Mucosa of descending colon (tissue), 3 donors: ENCODE measurements around the gene ZFAND3. TPM values are rescaled to one million over a fixed set of nuclear protein-coding genes. Genes with fewer than 3 reads are reported as not detected.

Source experiments
- ATAC-seq: fragments of 200-7000 bp; cut with Tn5 transposase; one replicate; pipeline ENCODE4 v1.9.1; 2020; ENCODE audit warnings: mild to moderate bottlenecking, moderate library complexity
- DNase-seq, 3 donors: peaks; one replicate each; pipeline ENCODE4 v3.0.0-alpha.2; 2020
- H3K36me3 ChIP-seq: fragments of 200-600 bp; one replicate; pipeline ENCODE4 v1.8.0; 2021; ENCODE audit warnings: low read depth, mild to moderate bottlenecking
- H3K4me1 ChIP-seq: fragments of 200-600 bp; one replicate; pipeline ENCODE4 v1.8.0; 2021; ENCODE audit warnings: low read depth, mild to moderate bottlenecking
- H3K4me3 ChIP-seq: fragments of 200-600 bp; one replicate; pipeline ENCODE4 v1.8.0; 2021; ENCODE audit warnings: mild to moderate bottlenecking
- H3K9me3 ChIP-seq: fragments of 200-600 bp; one replicate; pipeline ENCODE4 v1.8.0; 2021; ENCODE audit warnings: mild to moderate bottlenecking
- intact Hi-C, 2 donors: fragments of 100-400 bp; cut with DNase I in 1 of 2; cut with micrococcal nuclease in 1 of 2; formaldehyde crosslinking; loops; one replicate each; pipeline versions ENCODE4 v1.11.0 to v1.11.1; 2022; cut with DNase I, micrococcal nuclease
- total RNA-seq, 3 donors: library from RNA; stranded (reverse); fragmentation: NEBNext Ultra II Directional in 2 of 3; extraction: Animal tissue kit (Norgen Biotek cat#: 25700) in 2 of 3; gene quantifications; one replicate each; pipeline versions ENCODE4 v1.2.1 to v1.2.4, GENCODE V29; 2021 to 2023
- TF ChIP-seq, protein P1 (sequence below): fragments of 200-600 bp; IDR thresholded peaks from one replicate; pipeline ENCODE4 v1.8.0; 2022; ENCODE audit warnings: antibody characterized with exemption, mild to moderate bottlenecking
- donor health status: DM: no; HTN: no; CAD: no; lungs with moderate emphysema.
- donor health status: DM: no; HTN: no; CAD: no.
- donor health status: DM: no; HTN: yes; CAD: no.

The ZFAND3 gene
- total RNA-seq, 3 donors from 2014 or later: 63.9 to 84.0 (median 82.2) TPM

DNA sequence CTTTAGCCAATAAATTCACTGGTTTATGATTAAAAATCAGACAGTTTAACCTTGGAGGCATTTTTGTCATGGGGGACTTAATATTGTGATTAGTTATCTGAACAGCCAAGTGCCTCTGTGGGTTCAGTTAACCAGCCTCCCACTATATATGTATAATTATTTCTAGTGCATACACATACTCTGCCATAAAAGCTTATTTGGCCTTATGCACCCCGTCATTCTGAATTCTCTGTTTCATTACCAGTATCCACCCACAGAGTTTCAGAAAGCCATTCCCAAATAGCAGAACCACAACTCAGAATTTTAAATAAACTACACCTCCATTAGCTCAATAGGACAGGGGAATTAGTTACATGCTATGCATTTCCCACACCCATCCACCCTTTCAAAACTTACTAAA is 279.7 kb downstream of the ZFAND3 start:
- H3K9me3 ChIP-seq: no peaks in the 10 kb centered on the region
- H3K4me1 ChIP-seq: no peaks in the 10 kb centered on the region
- DNase-seq (no peak), ATAC-seq (no peak)
- H3K4me3 ChIP-seq: no peak overlapping the region
- TF ChIP-seq, protein P1, sequence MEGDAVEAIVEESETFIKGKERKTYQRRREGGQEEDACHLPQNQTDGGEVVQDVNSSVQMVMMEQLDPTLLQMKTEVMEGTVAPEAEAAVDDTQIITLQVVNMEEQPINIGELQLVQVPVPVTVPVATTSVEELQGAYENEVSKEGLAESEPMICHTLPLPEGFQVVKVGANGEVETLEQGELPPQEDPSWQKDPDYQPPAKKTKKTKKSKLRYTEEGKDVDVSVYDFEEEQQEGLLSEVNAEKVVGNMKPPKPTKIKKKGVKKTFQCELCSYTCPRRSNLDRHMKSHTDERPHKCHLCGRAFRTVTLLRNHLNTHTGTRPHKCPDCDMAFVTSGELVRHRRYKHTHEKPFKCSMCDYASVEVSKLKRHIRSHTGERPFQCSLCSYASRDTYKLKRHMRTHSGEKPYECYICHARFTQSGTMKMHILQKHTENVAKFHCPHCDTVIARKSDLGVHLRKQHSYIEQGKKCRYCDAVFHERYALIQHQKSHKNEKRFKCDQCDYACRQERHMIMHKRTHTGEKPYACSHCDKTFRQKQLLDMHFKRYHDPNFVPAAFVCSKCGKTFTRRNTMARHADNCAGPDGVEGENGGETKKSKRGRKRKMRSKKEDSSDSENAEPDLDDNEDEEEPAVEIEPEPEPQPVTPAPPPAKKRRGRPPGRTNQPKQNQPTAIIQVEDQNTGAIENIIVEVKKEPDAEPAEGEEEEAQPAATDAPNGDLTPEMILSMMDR: no peak
- intact Hi-C loops: no loop called here
- no peaks in the 10 kb centered on the region for H3K36me3 ChIP-seq

DNA sequence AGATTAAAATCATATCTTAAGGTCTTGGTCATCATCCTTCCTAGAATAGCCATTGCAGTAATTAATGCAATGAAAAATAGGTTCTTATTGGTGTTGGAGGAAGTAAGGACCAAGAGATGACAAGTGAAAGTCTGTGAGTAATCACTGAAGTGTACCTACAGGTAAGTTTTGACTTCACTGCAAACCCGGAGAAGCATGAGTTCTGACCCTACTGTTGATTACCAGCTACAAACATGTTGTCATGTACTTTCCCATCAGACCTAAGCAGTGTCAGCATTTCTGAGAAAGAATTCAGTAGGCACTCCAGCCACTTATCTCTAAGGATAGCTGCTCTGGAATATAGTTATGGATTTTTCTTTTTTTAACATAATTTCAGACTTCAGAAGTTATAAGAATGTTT is 280.9 kb downstream of the ZFAND3 start:
- H3K36me3 ChIP-seq: no peaks in the 10 kb centered on the region
- DNase-seq (no peak), ATAC-seq (no peak)
- H3K9me3 ChIP-seq: no peaks in the 10 kb centered on the region
- no peaks in the 10 kb centered on the region for H3K4me1 ChIP-seq
- TF ChIP-seq, protein P1: no peak
- intact Hi-C loops: no loop called here
- no peak overlapping the region for H3K4me3 ChIP-seq

DNA sequence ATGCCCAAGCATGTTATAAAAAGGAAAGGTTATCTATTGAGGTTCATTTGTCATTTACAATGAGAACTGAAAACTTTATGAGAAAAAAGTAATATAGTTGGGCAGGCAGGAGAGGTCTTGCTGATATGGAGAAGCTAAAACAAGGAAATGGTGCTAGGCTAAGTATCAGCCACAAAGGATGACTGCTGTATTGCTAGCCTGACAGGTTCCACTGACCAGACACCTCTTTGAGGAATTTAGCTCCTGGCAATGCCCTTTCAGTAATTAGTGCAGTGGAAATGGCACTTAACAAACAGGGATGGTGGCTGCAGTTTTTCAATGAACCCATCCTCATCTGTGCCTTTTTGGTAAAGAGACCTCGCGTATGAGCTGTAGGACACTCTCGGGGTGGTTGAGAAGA is 284.4 kb downstream of the ZFAND3 start:
- TF ChIP-seq, protein P1: no peak
- H3K36me3 ChIP-seq: no peaks in the 10 kb centered on the region
- no peak overlapping the region for H3K4me3 ChIP-seq
- DNase-seq: no peak
- intact Hi-C loops: no loop called here
- no peaks in the 10 kb centered on the region for H3K4me1 ChIP-seq
- ATAC-seq: no peak
- H3K9me3 ChIP-seq: no peaks in the 10 kb centered on the region

DNA sequence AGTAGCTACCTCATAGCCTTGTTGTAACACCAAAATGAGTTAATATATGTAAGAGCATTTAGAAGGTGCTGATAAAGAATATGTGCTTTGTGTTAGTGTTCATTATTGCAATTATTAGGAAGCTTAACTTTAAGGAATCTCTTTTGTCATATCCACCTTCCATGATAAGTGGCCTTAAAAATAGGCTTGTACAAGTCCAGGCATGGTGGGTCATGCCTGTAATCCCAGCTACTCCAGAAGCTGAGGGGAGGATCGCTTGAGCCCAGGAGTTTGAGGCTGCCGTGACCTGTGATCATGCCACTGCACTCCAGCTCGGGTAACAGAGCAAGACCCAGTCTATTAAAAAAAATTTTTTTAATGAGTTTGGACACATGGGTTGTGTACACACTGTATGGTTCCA is 285.5 kb downstream of the ZFAND3 start:
- TF ChIP-seq, protein P1: no peak
- intact Hi-C loops: no loop called here
- Histone ChIP-seq H3K9me3 (no peaks in the 10 kb centered on the region), H3K36me3 (no peaks in the 10 kb centered on the region), H3K4me1 (no peaks in the 10 kb centered on the region), H3K4me3 (no peak overlapping the region)
- ATAC-seq: no peak
- no peak for DNase-seq

DNA sequence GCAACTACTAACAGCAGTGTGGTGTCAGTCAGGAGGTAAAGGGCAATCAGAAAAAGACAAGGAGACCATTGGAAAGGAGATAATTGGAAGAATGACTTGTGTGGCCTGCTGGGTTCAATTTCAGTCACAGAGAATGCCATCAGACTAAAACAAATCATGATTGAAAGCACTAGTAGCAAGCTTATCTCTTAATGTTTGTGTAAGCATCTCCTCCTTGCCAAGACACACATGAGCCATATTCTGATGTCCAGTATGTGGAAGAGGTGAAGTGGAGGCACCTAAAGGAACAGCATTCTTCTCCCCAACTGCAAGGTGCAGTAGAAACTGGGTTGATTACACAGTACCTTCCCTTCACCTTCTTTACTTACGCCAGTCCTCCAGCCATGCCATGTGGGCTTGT is 287.5 kb downstream of the ZFAND3 start:
- Histone ChIP-seq H3K4me1 (no peaks in the 10 kb centered on the region), H3K4me3 (no peak overlapping the region), H3K36me3 (no peaks in the 10 kb centered on the region), H3K9me3 (no peaks in the 10 kb centered on the region)
- TF ChIP-seq, protein P1: no peak
- intact Hi-C loops: no loop called here
- DNase-seq (no peak), ATAC-seq (no peak)

DNA sequence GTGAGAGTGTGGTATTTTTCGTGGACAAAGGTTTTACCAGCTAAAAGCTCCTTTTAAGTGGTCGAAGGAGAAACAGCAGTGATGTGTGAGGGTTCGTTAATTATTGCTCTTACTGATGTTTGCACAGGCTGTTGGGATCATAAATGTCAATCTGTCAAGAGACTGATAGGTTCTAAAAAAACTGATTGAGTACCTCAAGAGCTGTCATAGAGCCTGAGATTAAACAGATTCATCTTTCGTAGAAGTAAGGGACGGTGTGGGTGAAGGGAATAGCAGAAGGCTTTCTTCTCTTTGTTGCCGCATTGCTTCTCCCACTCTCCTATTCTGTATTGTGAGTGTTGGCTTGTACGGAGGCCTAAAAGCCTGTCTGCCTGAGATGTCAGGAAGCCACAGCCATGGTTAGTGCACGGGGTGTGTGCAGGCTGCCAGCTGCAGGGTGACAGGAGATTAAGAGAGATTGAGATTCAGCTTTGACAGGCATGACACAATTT is 291.0 kb downstream of the ZFAND3 start:
- intact Hi-C loops: no loop called here
- H3K4me1 ChIP-seq: peaks cover 4% of the 10 kb centered on the region
- H3K36me3 ChIP-seq: no peaks in the 10 kb centered on the region
- ATAC-seq: peak; percentile 54
- no peak for DNase-seq
- H3K9me3 ChIP-seq: no peaks in the 10 kb centered on the region
- H3K4me3 ChIP-seq: no peak overlapping the region
- TF ChIP-seq, protein P1: no peak
